ENCODE measurements around the gene PFKFB4. TPM values are rescaled to one million over a fixed set of nuclear protein-coding genes. Genes with fewer than 3 reads are reported as not detected.

The PFKFB4 gene
- total and polyA plus RNA-seq, 2 donors (not counting 1 experiment from before 2014, with no cell fraction given) = 1.3 to 3.3 TPM

GRCh38 chr3:48564667-48565066 is 8.1 kb upstream of the PFKFB4 start:
- 91% methylated on average over 5 of the region's 11 CpGs for WGBS (ENCODE audit: insufficient coverage)
- peaks cover 12% of the 10 kb centered on the region for H3K4me1 Mint-ChIP-seq
- TF ChIP-seq EZH2 (IDR thresholded peaks at IDR 0.05; ENCODE audit: borderline replicate concordance, insufficient read depth, low read depth, low read length, poor library complexity, severe bottlenecking) = no peak
- TF ChIP-seq CTCF (IDR thresholded peaks at IDR 0.05) = no peak
- H3K4me3 Mint-ChIP-seq = no peak overlapping the region
- Histone ChIP-seq H2AFZ (ENCODE audit: insufficient read depth, low read depth, low read length, poor library complexity, severe bottlenecking) (no peak overlapping the region), H3K27me3 (replicated peaks in 1 of 4; ENCODE audit: control extremely low read depth in 1 of 4, control insufficient read depth in 3 of 4, insufficient read depth in 4 of 4, low read length in 3 of 4) (no peaks in the 10 kb centered on the region), H3K36me3 (replicated peaks in 1 of 2; ENCODE audit: control extremely low read depth in 1 of 2, control insufficient read depth in 1 of 2, extremely low read depth in 1 of 2, insufficient read depth in 2 of 2, low read length in 1 of 2) (no peaks in the 10 kb centered on the region), H3K4me3 (ENCODE audit: control extremely low read depth in 1 of 5, extremely low read depth in 1 of 5, insufficient read depth in 1 of 5, low read depth in 2 of 5, low read length in 4 of 5) (no peak overlapping the region), H3K9me3 (ENCODE audit: control extremely low read depth in 1 of 3, control insufficient read depth in 2 of 3, insufficient read depth in 1 of 3, low read length in 2 of 3) (no peaks in the 10 kb centered on the region), H3K4me1 (ENCODE audit: control insufficient read depth in 2 of 2, insufficient read depth in 2 of 2, low read length in 2 of 2) (peaks cover 11 to 12% of the 10 kb centered on the region in 2 donors), H3K79me2 (ENCODE audit: control insufficient read depth, insufficient read depth, low read length) (no peaks in the 10 kb centered on the region), H4K20me1 (ENCODE audit: control insufficient read depth, insufficient read depth, low read length, poor library complexity, severe bottlenecking) (no peaks in the 10 kb centered on the region), H3K27ac (ENCODE audit: low read length in 2 of 2) (no peak overlapping the region), H3K4me2 (replicated peaks; ENCODE audit: low read depth, low read length, poor library complexity, severe bottlenecking) (no peak overlapping the region), H3K9ac (ENCODE audit: low read length) (no peak overlapping the region)
- DNase-seq (no peak), ATAC-seq (ENCODE audit: low read depth) (no peak)
- H3K9me3 Mint-ChIP-seq (ENCODE audit: insufficient read depth) = no peaks in the 10 kb centered on the region
- H3K27ac Mint-ChIP-seq = no peak overlapping the region
- ChIA-PET CTCF (no interaction called here), POLR2A (no interaction called here)
- no peaks in the 10 kb centered on the region for H3K27me3 Mint-ChIP-seq
- intact Hi-C loops (cut with micrococcal nuclease) = no loop called here

- no peaks in the 10 kb centered on the region for H3K27me3 ChIP-seq (replicated peaks in 1 of 4; ENCODE audit: control extremely low read depth in 1 of 4, control insufficient read depth in 3 of 4, insufficient read depth in 4 of 4, low read length in 3 of 4)
- ATAC-seq (ENCODE audit: low read depth) (no peak), DNase-seq (no peak)
- no peaks in the 10 kb centered on the region for H4K20me1 ChIP-seq (ENCODE audit: control insufficient read depth, insufficient read depth, low read length, poor library complexity, severe bottlenecking)
- H3K36me3 ChIP-seq (replicated peaks in 1 of 2; ENCODE audit: control extremely low read depth in 1 of 2, control insufficient read depth in 1 of 2, extremely low read depth in 1 of 2, insufficient read depth in 2 of 2, low read length in 1 of 2) = no peaks in the 10 kb centered on the region
- H3K79me2 ChIP-seq (ENCODE audit: control insufficient read depth, insufficient read depth, low read length) = no peaks in the 10 kb centered on the region
- TF ChIP-seq CTCF (IDR thresholded peaks at IDR 0.05) = no peak
- no peak for TF ChIP-seq EZH2 (IDR thresholded peaks at IDR 0.05; ENCODE audit: borderline replicate concordance, insufficient read depth, low read depth, low read length, poor library complexity, severe bottlenecking)
- ChIA-PET CTCF (interaction anchor here (1.1 kb wide), 1 partner anchor 15 kb away, joined by 3 read pairs; no protein-coding TSS in a partner anchor), POLR2A (interaction anchor here (0.8 kb wide), 1 partner anchor 458 kb away, joined by 10 read pairs; the partner anchor contains the start of gene NDUFAF3)
- Mint-ChIP-seq H3K27ac (no peak overlapping the region), H3K9me3 (ENCODE audit: insufficient read depth) (no peaks in the 10 kb centered on the region), H3K4me1 (peaks cover 14% of the 10 kb centered on the region), H3K27me3 (no peaks in the 10 kb centered on the region), H3K4me3 (no peak overlapping the region)
- peaks cover 11 to 13% of the 10 kb centered on the region in 2 donors for H3K4me1 ChIP-seq (ENCODE audit: control insufficient read depth in 2 of 2, insufficient read depth in 2 of 2, low read length in 2 of 2)
- intact Hi-C loops (cut with micrococcal nuclease) = no loop called here
- no peak overlapping the region for H3K4me3 ChIP-seq (ENCODE audit: control extremely low read depth in 1 of 5, extremely low read depth in 1 of 5, insufficient read depth in 1 of 5, low read depth in 2 of 5, low read length in 4 of 5)
- 69% methylated on average over 7 of the region's 10 CpGs for WGBS (ENCODE audit: insufficient coverage)
- H2AFZ ChIP-seq (ENCODE audit: insufficient read depth, low read depth, low read length, poor library complexity, severe bottlenecking) = no peak overlapping the region
- no peak overlapping the region for H3K4me2 ChIP-seq (replicated peaks; ENCODE audit: low read depth, low read length, poor library complexity, severe bottlenecking)
- H3K9me3 ChIP-seq (ENCODE audit: control extremely low read depth in 1 of 3, control insufficient read depth in 2 of 3, insufficient read depth in 1 of 3, low read length in 2 of 3) = no peaks in the 10 kb centered on the region
- no peak overlapping the region for H3K9ac ChIP-seq (ENCODE audit: low read length)
- H3K27ac ChIP-seq (ENCODE audit: low read length in 2 of 2) = no peak overlapping the region
Measured at GRCh38 chr3:48564022-48564421, 7.4 kb upstream of the PFKFB4 start.

Data from B cell (primary cell).